ENCODE results near the gene DIP2B.
A peak's percentile ranks its signal among the peaks of the same experiment; 100 is the strongest.
"Not testable (repeated sequence)": the region's sequence is repeated elsewhere in the genome, so short reads cannot be mapped to it uniquely, and the experiment has no call there.

DIP2B gene

GRCh38 chr12:50488801-50489200 lies 16.0 kb upstream of the DIP2B start:
- DNase-seq (ENCODE audit: low read depth), result no peak

GRCh38 chr12:50498119-50498518 lies 6.7 kb upstream of the DIP2B start:
- not testable (repeated sequence) for DNase-seq (ENCODE audit: low read depth); H3K4me3 ChIP-seq (replicated peaks; ENCODE audit: low read depth, low read length)

More at GRCh38 chr12:50488801-50489200, 16.0 kb upstream of the DIP2B start:
- TF ChIP-seq CTCF (IDR thresholded peaks at IDR 0.05; ENCODE audit: low read length, missing control alignments), result no peak
- no peak overlapping the region for H3K4me3 ChIP-seq (replicated peaks; ENCODE audit: low read depth, low read length)

GRCh38 chr12:50505675-50506530 lies 1.1 kb downstream of the DIP2B start:
- H3K4me3 ChIP-seq (replicated peaks; ENCODE audit: low read depth, low read length), result peak overlapping the region; percentile 93
- DNase-seq (ENCODE audit: low read depth), result peak; percentile 35
- no peak for TF ChIP-seq CTCF (IDR thresholded peaks at IDR 0.05; ENCODE audit: low read length, missing control alignments)

- peak; percentile 33 for DNase-seq (ENCODE audit: low read depth)
- H3K4me3 ChIP-seq (replicated peaks; ENCODE audit: low read depth, low read length), result peak overlapping the region; percentile 93
- no peak for TF ChIP-seq CTCF (IDR thresholded peaks at IDR 0.05; ENCODE audit: low read length, missing control alignments)
These were observed 2.1 kb downstream of the DIP2B start for GRCh38 chr12:50506753-50507473.

GRCh38 chr12:50507474-50507838 lies 2.7 kb downstream of the DIP2B start:
- H3K4me3 ChIP-seq (replicated peaks; ENCODE audit: low read depth, low read length), result no peak overlapping the region
- DNase-seq (ENCODE audit: low read depth), result no peak
- no peak for TF ChIP-seq CTCF (IDR thresholded peaks at IDR 0.05; ENCODE audit: low read length, missing control alignments)

GRCh38 chr12:50507930-50508329 lies 3.1 kb downstream of the DIP2B start:
- no peak for DNase-seq (ENCODE audit: low read depth)
- no peak overlapping the region for H3K4me3 ChIP-seq (replicated peaks; ENCODE audit: low read depth, low read length)
- TF ChIP-seq CTCF (IDR thresholded peaks at IDR 0.05; ENCODE audit: low read length, missing control alignments), result no peak

GRCh38 chr12:50508414-50508813 lies 3.6 kb downstream of the DIP2B start:
- no peak overlapping the region for H3K4me3 ChIP-seq (replicated peaks; ENCODE audit: low read depth, low read length)
- TF ChIP-seq CTCF (IDR thresholded peaks at IDR 0.05; ENCODE audit: low read length, missing control alignments), result no peak
- no peak for DNase-seq (ENCODE audit: low read depth)
